K562 treated with DMSO at 1 percent for 48 hours (cell line): ENCODE measurements around the gene PRKAB2. TPM values are rescaled to one million over a fixed set of nuclear protein-coding genes. Genes with fewer than 3 reads are reported as not detected.

Experiments used
- total RNA-seq: library from RNA; unstranded; fragments of 300-600 nt; gene quantifications from 2 replicates; pipeline ENCODE4 v1.2.3, GENCODE V29; 2022; ENCODE audit warnings: low replicate concordance; ENCODE audit errors: extremely low read depth

PRKAB2 gene, protein sequence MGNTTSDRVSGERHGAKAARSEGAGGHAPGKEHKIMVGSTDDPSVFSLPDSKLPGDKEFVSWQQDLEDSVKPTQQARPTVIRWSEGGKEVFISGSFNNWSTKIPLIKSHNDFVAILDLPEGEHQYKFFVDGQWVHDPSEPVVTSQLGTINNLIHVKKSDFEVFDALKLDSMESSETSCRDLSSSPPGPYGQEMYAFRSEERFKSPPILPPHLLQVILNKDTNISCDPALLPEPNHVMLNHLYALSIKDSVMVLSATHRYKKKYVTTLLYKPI
- not detected in 2 replicates for total RNA-seq

DNA sequence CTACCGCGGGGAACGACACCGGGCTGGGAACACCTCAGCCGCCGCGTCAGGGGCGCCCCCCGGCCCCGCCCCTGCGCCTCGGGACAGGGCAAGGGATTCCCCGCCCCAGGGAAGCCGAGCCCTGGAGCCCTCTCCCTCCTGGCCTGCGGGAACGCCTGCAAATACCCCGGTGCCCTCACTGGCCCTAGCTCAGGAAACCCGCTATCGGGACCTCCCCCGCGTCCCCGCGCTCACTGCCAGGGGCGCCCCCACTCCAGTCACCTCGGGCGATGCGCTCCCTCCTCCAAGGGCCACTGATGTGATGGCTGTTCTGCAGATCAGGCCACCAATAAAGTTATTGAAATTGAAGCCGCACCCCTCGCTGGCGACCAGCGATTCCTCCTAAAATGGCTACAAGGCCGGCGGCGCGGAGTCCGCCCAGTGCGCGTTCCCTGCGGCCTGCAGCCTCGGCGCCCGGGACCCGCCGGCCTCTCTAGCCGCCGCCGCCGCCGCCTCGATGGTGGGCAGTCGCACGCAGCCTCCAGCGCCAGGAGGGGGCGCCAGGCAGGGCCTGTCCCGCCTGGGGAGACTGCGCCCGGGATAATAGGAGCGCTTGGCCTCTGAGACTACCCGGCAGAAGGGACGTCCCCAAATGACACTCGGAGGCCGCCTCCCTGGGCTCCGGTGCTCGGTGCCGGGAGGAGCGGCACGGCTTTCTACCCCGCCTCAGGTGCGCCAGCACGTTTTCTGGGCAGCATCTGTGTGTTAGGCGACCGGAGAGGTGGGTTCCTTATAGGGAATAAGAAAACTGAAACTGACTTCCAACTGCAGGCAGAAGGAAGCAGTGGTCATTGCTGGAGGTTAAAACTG lies at the start of gene PRKAB2:
TSS of gene PRKAB2 (minus strand) at position 303 of the 849 bp plus-strand sequence. CDS start 326 bp downstream, outside the sequence.

Other genes starting within 250 kb of the PRKAB2 start
- not detected in 2 replicates for gene NBPF12, start 234.1 kb downstream of the PRKAB2 start, total RNA-seq
- not detected in 2 replicates for gene FMO5, start 52.9 kb upstream of the PRKAB2 start, total RNA-seq
- gene CHD1L, start 70.2 kb upstream of the PRKAB2 start, total RNA-seq, result not detected in 2 replicates